Measurements from ENCODE around the gene POLDIP2. TPM values are rescaled to one million over a fixed set of nuclear protein-coding genes. Genes with fewer than 3 reads are reported as not detected.

POLDIP2 gene
- total and polyA plus RNA-seq, 2 donors (not counting 3 experiments of a cell fraction or from before 2014, with no cell fraction given), result 82.6 to 85.2 TPM

DNA sequence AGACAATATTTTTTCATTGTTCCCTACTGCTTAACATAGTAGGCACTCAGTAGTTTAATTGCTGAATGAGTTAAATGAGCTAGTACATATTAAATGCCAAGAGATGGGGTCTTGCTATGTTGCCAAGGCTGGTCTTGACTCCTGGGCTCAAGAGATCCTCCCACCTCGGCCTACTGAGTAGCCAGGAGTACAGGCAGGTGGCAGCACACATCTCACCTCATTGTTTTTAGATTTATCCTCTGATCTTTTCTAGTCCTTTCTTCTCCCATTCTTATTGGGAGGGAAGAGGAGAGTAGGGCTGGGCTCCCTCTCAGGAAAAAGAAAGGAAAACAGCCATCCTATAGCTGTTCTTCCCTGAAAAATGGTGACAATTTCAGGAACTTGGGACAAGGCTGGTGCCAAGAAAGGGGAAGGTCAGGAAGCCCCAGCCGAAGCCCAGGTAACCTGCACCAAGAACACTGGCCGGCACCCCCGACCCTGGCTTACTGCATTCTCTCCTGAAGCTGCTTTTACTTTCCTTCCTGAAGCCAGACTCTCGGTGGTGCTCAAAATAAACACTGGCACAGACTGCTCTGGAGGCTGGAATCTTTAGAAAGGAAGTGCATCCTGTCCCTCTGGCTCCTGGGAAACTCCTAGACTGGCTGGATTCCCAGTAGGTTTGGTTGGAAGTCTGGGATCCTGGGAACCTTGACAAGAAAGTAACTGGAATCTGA lies 19.1 kb downstream of the POLDIP2 start:
- peak; percentile 92 for FAIRE-seq
- POLR2A ChIA-PET, result interaction anchor here (0.7 kb wide), 1 partner anchor 16 kb away, joined by 3 read pairs; no protein-coding TSS in a partner anchor

More for the DNA sequence above, 19.1 kb downstream of the POLDIP2 start:
- peak overlapping the region; percentile 86 for H3K27ac ChIP-seq (ENCODE audit: insufficient read depth, low read depth, low read length)
- H3K4me1 ChIP-seq (ENCODE audit: control insufficient read depth, extremely low read depth, insufficient read depth, low read length), result peaks cover 40% of the 10 kb centered on the region
- intact Hi-C loops (cut with micrococcal nuclease), result loop anchor here (5.0 kb wide), 1 partner anchor 296 kb away; the partner anchor contains the start of gene NLK
- dilution Hi-C loops (cut with MboI; ENCODE audit: extremely low pct_ligation_motif_present, low sequenced_read_pairs), result no loop called here
- H3K36me3 ChIP-seq (ENCODE audit: control insufficient read depth in 2 of 2, extremely low read depth in 1 of 2, insufficient read depth in 2 of 2, low read length in 2 of 2), result peaks cover 11 to 34% of the 10 kb centered on the region in 2 experiments
- no peak overlapping the region for H2AFZ ChIP-seq (ENCODE audit: low read depth, low read length)
- peak overlapping the region in 1 of 3 experiments; percentile 46 for H3K4me3 ChIP-seq (replicated peaks in 1 of 3; ENCODE audit: insufficient read depth in 1 of 3, low read depth in 1 of 3, low read length in 3 of 3)
- no TSS peak for BruUV-seq (replicated peaks)
- TF ChIP-seq, protein P1, sequence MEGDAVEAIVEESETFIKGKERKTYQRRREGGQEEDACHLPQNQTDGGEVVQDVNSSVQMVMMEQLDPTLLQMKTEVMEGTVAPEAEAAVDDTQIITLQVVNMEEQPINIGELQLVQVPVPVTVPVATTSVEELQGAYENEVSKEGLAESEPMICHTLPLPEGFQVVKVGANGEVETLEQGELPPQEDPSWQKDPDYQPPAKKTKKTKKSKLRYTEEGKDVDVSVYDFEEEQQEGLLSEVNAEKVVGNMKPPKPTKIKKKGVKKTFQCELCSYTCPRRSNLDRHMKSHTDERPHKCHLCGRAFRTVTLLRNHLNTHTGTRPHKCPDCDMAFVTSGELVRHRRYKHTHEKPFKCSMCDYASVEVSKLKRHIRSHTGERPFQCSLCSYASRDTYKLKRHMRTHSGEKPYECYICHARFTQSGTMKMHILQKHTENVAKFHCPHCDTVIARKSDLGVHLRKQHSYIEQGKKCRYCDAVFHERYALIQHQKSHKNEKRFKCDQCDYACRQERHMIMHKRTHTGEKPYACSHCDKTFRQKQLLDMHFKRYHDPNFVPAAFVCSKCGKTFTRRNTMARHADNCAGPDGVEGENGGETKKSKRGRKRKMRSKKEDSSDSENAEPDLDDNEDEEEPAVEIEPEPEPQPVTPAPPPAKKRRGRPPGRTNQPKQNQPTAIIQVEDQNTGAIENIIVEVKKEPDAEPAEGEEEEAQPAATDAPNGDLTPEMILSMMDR (IDR thresholded peaks at IDR 0.05; ENCODE audit: extremely low read depth in 1 of 2, insufficient read depth in 1 of 2, low read depth in 1 of 2, low read length in 2 of 2), result no peak
- peak; percentile 23 for TF ChIP-seq POLR2AphosphoS5 (IDR thresholded peaks at IDR 0.05; ENCODE audit: insufficient read depth, low read depth, low read length)
- peak; percentile 83 for DNase-seq (ENCODE audit: low read depth, low spot score)
- CTCF ChIA-PET, result interaction anchor here (2.6 kb wide), 2 partner anchors 9 to 78 kb away, joined by 10 to 18 read pairs; no protein-coding TSS in a partner anchor
- H3K4me2 ChIP-seq (ENCODE audit: insufficient read depth, low read length), result peak overlapping the region; percentile 65
- no peaks in the 10 kb centered on the region for H3K27me3 ChIP-seq (ENCODE audit: control insufficient read depth in 2 of 2, insufficient read depth in 2 of 2, low read length in 2 of 2)
- H3K9me1 ChIP-seq (replicated peaks; ENCODE audit: control insufficient read depth, extremely low read depth, insufficient read depth, low read length), result no peaks in the 10 kb centered on the region
- H4K20me1 ChIP-seq (replicated peaks; ENCODE audit: control insufficient read depth, extremely low read depth, insufficient read depth, low read length), result no peaks in the 10 kb centered on the region
- H3K79me2 ChIP-seq (ENCODE audit: control insufficient read depth, insufficient read depth, low read length), result peaks cover 48% of the 10 kb centered on the region
- H3K9ac ChIP-seq (replicated peaks; ENCODE audit: extremely low read depth, insufficient read depth, low read length), result peak overlapping the region; percentile 72
- H3K9me3 ChIP-seq (replicated peaks; ENCODE audit: control insufficient read depth, insufficient read depth, low read length), result no peaks in the 10 kb centered on the region

All from endothelial cell of umbilical vein (primary cell).